ENCODE results near the gene TOP2B. TPM values are rescaled to one million over a fixed set of nuclear protein-coding genes. Genes with fewer than 3 reads are reported as not detected.

Gene TOP2B
- total and polyA plus RNA-seq, 4 donors = 32.7 to 260 (median 56.2) TPM

DNA sequence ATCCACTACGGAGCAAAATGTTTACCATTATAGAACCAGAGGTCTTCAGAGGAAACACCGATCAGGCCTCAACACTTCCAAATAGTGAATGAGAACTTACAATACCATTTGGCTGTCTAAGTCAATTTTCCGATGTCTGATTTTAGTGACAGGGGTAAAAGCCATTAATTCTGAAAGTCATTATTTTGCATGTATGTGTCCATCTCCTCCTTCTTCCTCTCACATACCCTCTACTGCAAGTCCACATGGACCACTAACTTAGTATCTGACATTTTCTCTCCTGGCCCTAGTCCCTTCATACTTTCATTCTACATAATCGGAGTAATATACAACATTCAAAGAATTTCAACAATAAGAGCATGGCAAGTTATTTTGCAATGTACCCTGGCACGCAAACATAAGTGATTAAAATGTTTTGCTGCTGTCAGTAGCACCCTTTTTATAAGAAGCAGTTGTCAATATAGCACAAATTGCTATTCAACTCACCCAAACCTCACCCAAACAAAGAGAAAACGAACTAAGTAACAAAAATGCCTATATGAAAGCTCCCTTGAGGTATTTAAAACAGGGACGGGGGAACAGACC is 1.9 kb downstream of the TOP2B start:
- Histone ChIP-seq H3K9ac (ENCODE audit: insufficient read depth in 1 of 2, low read length in 2 of 2) (peak overlapping the region; percentile 27 to 87), H3K4me1 (ENCODE audit: control insufficient read depth in 5 of 5, insufficient read depth in 5 of 5, low read length in 5 of 5) (peaks cover 2 to 46% (median 7%) of the 10 kb centered on the region in 5 donors), H3K4me3 (peak overlapping the region; percentile 60), H3K27ac (ENCODE audit: low read depth in 1 of 2, low read length in 1 of 2) (peak overlapping the region in 1 of 2 donors; percentile 98), H3K27me3 (ENCODE audit: control insufficient read depth in 3 of 3, insufficient read depth in 3 of 3, low read length in 2 of 3) (no peaks in the 10 kb centered on the region), H3K36me3 (ENCODE audit: control insufficient read depth in 4 of 4, insufficient read depth in 4 of 4, low read length in 4 of 4) (no peaks in the 10 kb centered on the region), H3K9me3 (ENCODE audit: control insufficient read depth in 4 of 4, insufficient read depth in 3 of 4, low read length in 3 of 4) (no peaks in the 10 kb centered on the region)
- peak in 2 of 3 donors; percentile 21 to 46 for DNase-seq
- WGBS, 2 donors = 7% methylated on average over 7 of the region's 7 CpGs
- TF ChIP-seq, protein P1, sequence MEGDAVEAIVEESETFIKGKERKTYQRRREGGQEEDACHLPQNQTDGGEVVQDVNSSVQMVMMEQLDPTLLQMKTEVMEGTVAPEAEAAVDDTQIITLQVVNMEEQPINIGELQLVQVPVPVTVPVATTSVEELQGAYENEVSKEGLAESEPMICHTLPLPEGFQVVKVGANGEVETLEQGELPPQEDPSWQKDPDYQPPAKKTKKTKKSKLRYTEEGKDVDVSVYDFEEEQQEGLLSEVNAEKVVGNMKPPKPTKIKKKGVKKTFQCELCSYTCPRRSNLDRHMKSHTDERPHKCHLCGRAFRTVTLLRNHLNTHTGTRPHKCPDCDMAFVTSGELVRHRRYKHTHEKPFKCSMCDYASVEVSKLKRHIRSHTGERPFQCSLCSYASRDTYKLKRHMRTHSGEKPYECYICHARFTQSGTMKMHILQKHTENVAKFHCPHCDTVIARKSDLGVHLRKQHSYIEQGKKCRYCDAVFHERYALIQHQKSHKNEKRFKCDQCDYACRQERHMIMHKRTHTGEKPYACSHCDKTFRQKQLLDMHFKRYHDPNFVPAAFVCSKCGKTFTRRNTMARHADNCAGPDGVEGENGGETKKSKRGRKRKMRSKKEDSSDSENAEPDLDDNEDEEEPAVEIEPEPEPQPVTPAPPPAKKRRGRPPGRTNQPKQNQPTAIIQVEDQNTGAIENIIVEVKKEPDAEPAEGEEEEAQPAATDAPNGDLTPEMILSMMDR (IDR thresholded peaks at IDR 0.05; ENCODE audit: control extremely low read depth, extremely low read depth) = no peak
- no peak for ATAC-seq (ENCODE audit: insufficient read depth, low FRiP score)

DNA sequence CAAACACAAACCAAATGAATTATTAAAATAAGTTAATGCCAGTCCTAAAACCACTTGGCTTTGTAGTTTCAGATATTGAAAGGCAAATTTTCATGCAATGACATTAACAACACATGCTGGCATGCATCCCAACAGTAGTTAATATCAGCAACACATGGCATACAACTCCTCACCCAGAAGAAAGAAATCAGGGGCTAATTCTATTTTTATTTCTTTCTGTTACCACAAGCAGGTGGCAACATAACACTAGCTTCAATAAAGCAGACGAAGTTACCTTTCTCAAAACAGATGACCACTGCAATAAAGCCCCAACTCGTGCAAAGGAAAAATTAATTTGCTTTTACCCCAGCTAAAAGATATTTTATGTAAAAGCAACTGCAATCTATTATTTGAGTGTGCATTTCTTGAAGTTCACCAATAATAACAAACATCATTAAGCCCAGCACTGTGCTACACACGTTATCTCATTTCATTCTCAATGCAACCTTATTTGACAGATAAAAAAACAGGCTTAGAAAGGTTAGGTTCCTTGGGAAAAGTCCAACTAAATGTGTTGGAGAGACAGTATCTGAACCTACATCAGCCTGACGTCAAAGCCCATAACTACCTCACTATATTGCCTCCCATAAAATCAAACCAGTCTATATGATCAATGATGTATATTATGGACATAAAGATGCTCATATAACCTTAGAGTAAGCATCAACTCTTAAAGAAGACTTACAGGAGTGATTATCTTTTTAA is 2.8 kb downstream of the TOP2B start:
- WGBS, 2 donors = 10 to 15% methylated on average over 4 of the region's 4 CpGs
- ATAC-seq (ENCODE audit: insufficient read depth, low FRiP score) (no peak), DNase-seq (peak in 1 of 3 donors; percentile 31)
- H3K27me3 ChIP-seq (ENCODE audit: control insufficient read depth in 3 of 3, insufficient read depth in 3 of 3, low read length in 2 of 3) = no peaks in the 10 kb centered on the region
- no peak overlapping the region for H3K27ac ChIP-seq (ENCODE audit: low read depth in 1 of 2, low read length in 1 of 2)
- no peak overlapping the region for H3K4me3 ChIP-seq
- H3K9ac ChIP-seq (ENCODE audit: insufficient read depth in 1 of 2, low read length in 2 of 2) = peak overlapping the region in 1 of 2 donors; percentile 4
- peaks cover 2 to 46% (median 9%) of the 10 kb centered on the region in 5 donors for H3K4me1 ChIP-seq (ENCODE audit: control insufficient read depth in 5 of 5, insufficient read depth in 5 of 5, low read length in 5 of 5)
- no peaks in the 10 kb centered on the region for H3K36me3 ChIP-seq (ENCODE audit: control insufficient read depth in 4 of 4, insufficient read depth in 4 of 4, low read length in 4 of 4)
- no peaks in the 10 kb centered on the region for H3K9me3 ChIP-seq (ENCODE audit: control insufficient read depth in 4 of 4, insufficient read depth in 3 of 4, low read length in 3 of 4)
- TF ChIP-seq, protein P1 (IDR thresholded peaks at IDR 0.05; ENCODE audit: control extremely low read depth, extremely low read depth) = no peak

DNA sequence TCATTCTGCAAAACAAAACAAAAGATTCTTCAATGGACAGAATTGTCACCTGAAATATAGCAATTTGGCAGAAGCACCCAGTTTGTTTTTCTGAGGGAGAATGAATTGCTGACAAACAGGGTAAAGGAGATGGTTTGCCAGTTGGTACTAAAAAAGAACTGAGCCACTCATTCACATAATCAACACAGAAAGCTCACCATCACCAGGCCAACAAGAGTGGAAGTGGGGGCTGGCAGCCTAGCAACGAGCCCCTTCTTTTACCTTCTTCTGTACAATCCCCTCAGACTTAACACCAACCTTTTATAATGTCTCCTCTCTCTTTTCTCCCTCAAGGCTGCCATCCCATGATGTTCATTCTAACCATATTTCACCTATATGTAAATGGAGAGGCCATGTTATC is 5.9 kb downstream of the TOP2B start:
- DNase-seq (no peak), ATAC-seq (ENCODE audit: insufficient read depth, low FRiP score) (no peak)
- Histone ChIP-seq H3K27ac (ENCODE audit: low read depth in 1 of 2, low read length in 1 of 2) (no peak overlapping the region), H3K9me3 (ENCODE audit: control insufficient read depth in 4 of 4, insufficient read depth in 3 of 4, low read length in 3 of 4) (no peaks in the 10 kb centered on the region), H3K9ac (ENCODE audit: insufficient read depth in 1 of 2, low read length in 2 of 2) (no peak overlapping the region), H3K36me3 (ENCODE audit: control insufficient read depth in 4 of 4, insufficient read depth in 4 of 4, low read length in 4 of 4) (peaks cover 0 to 2% (median 0%) of the 10 kb centered on the region in 4 donors), H3K4me1 (ENCODE audit: control insufficient read depth in 5 of 5, insufficient read depth in 5 of 5, low read length in 5 of 5) (peaks cover 0 to 34% (median 13%) of the 10 kb centered on the region in 5 donors), H3K4me3 (no peak overlapping the region), H3K27me3 (ENCODE audit: control insufficient read depth in 3 of 3, insufficient read depth in 3 of 3, low read length in 2 of 3) (no peaks in the 10 kb centered on the region)
- TF ChIP-seq, protein P1 (IDR thresholded peaks at IDR 0.05; ENCODE audit: control extremely low read depth, extremely low read depth) = no peak
- WGBS, 2 donors = 48 to 54% methylated on average over 1 of the region's 1 CpG

All from lung (tissue), 12 donors.